Upper lobe of right lung (tissue), 1 donor: ENCODE data around the gene PLEKHH3. TPM values are rescaled to one million over a fixed set of nuclear protein-coding genes. Genes with fewer than 3 reads are reported as not detected.

Source experiments
- ATAC-seq: fragments of 200-7000 bp; cut with Tn5 transposase; one replicate; pipeline ENCODE4 v1.9.1; 2020; ENCODE audit warnings: mild to moderate bottlenecking, moderate library complexity
- DNase-seq: peaks from one replicate; pipeline ENCODE4 v3.0.0-alpha.2; 2020
- H3K27ac ChIP-seq: fragments of 200-600 bp; one replicate; pipeline ENCODE4 v1.8.0; 2022
- H3K27me3 ChIP-seq: fragments of 200-600 bp; one replicate; pipeline ENCODE4 v1.8.0; 2022; ENCODE audit warnings: mild to moderate bottlenecking
- H3K36me3 ChIP-seq: fragments of 200-600 bp; one replicate; pipeline ENCODE4 v1.8.0; 2022
- H3K4me1 ChIP-seq: fragments of 200-600 bp; one replicate; pipeline ENCODE4 v1.8.0; 2022
- H3K4me3 ChIP-seq: fragments of 200-600 bp; one replicate; pipeline ENCODE4 v1.8.0; 2022; ENCODE audit warnings: mild to moderate bottlenecking
- H3K9me3 ChIP-seq: fragments of 200-600 bp; one replicate; pipeline ENCODE4 v1.8.0; 2022
- CTCF ChIP-seq: fragments of 200-600 bp; IDR thresholded peaks from one replicate; pipeline ENCODE4 v1.8.0; 2022; ENCODE audit warnings: antibody characterized with exemption
- intact Hi-C: fragments of 100-400 bp; cut with DNase I; formaldehyde crosslinking; loops from one replicate; pipeline ENCODE4 v1.11.0; 2022
- total RNA-seq: library from RNA; stranded (reverse); fragmentation: NEBNext Ultra II Directional; extraction: Animal tissue kit (Norgen Biotek cat#: 25700); gene quantifications from one replicate; pipeline ENCODE4 v1.2.1, GENCODE V29; 2021
- donor health status: DM: no; HTN: yes; CAD: no; lungs with severe emphysema.

PLEKHH3 gene
- total RNA-seq, 1 donor from 2014 or later = 26.4 TPM

- no peak within 1 kb of the TSS for H3K27ac ChIP-seq
- no peak for ATAC-seq
These were observed 5.4 kb upstream of the PLEKHH3 start, which contains the start of gene CNTNAP1 for GRCh38 chr17:42681976-42682721. Gene CNTNAP1 (plus strand): TSS chr17:42682531. CDS start chr17:42682830, 299 bp downstream.

DNA sequence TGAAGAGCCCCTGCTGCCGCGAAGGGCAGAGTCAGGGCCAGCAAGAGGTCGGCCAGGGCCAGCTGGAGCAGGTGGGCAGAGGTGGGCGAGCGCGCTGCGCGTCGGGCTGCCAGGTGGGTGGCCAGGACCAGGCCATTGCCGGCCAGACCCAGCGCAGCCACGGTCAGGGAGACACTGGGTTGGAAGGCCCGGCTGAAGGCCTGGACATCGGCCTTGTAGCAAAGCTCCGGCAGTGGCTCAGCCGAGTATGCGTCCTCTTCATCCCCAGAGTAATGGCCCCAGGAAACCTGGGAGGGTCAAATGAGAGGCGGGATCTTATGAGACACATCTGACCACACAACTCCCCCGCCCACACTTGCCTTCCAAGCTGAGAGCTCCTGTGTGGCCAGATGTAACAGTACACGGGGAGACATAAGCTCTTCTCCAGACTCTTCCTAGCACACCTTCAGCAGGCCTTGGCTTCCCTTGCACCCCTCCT lies 3.6 kb upstream of the PLEKHH3 start:
- Histone ChIP-seq H3K27ac (peak overlapping the region; percentile 89), H3K4me3 (peak overlapping the region; percentile 89), H3K27me3 (no peaks in the 10 kb centered on the region), H3K36me3 (no peaks in the 10 kb centered on the region), H3K4me1 (peaks cover 56% of the 10 kb centered on the region), H3K9me3 (no peaks in the 10 kb centered on the region)
- intact Hi-C loops = no loop called here
- DNase-seq (no peak), ATAC-seq (no peak)
- TF ChIP-seq CTCF = no peak

More at GRCh38 chr17:42681976-42682721, 5.4 kb upstream of the PLEKHH3 start, which contains the start of gene CNTNAP1:
- H3K36me3 ChIP-seq = no peaks in the 10 kb centered on the region
- peaks cover 56% of the 10 kb centered on the region for H3K4me1 ChIP-seq
- no peaks in the 10 kb centered on the region for H3K27me3 ChIP-seq
- DNase-seq = peak; percentile 75
- intact Hi-C loops = no loop called here
- peak within 1 kb of the TSS; percentile 48 for H3K4me3 ChIP-seq
- no peak for TF ChIP-seq CTCF
- no peaks in the 10 kb centered on the region for H3K9me3 ChIP-seq

GRCh38 chr17:42679492-42680330 lies 2.9 kb upstream of the PLEKHH3 start:
- Histone ChIP-seq H3K9me3 (no peaks in the 10 kb centered on the region), H3K36me3 (no peaks in the 10 kb centered on the region), H3K27me3 (no peaks in the 10 kb centered on the region), H3K4me1 (peaks cover 62% of the 10 kb centered on the region), H3K27ac (peak overlapping the region; percentile 89), H3K4me3 (peak overlapping the region; percentile 89)
- intact Hi-C loops = no loop called here
- peak; percentile 92 for TF ChIP-seq CTCF
- ATAC-seq (peak; percentile 66), DNase-seq (peak; percentile 90)

DNA sequence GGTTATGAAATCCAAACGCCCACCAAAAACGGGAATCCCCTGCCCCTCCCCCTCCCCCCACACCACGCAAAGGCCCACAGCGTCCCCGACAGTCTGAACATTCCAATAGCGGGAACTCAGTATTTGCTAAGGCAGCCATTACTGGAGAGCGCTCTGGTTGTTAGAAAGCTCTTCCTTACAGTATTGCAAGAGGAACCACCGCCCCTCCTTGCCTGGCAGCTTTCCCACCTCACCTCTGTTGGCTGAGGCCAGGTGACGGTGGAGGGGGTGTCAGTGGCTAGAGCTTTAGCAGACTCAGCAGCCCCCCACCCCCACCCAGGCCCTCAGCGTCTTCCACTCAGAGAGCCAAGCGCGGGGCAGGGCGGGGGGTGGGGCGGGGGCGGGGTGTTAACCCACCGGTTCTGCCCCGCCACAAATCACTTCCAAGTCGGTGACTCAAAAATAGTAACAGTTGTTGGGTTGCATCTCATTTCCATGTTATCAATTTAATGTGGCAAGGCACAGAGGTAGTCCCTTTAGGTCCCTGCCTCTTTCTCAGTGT lies 2.2 kb upstream of the PLEKHH3 start:
- H3K27ac ChIP-seq = peak overlapping the region; percentile 89
- no peaks in the 10 kb centered on the region for H3K27me3 ChIP-seq
- peaks cover 66% of the 10 kb centered on the region for H3K4me1 ChIP-seq
- intact Hi-C loops = no loop called here
- TF ChIP-seq CTCF = no peak
- no peak for ATAC-seq
- H3K4me3 ChIP-seq = peak overlapping the region; percentile 89
- H3K36me3 ChIP-seq = no peaks in the 10 kb centered on the region
- peak; percentile 78 for DNase-seq
- no peaks in the 10 kb centered on the region for H3K9me3 ChIP-seq

- DNase-seq = peak; percentile 94
- H3K27me3 ChIP-seq = no peaks in the 10 kb centered on the region
- intact Hi-C loops = loop anchor here (2.0 kb wide), 1 partner anchor 99 kb away; no protein-coding TSS in a partner anchor
- peaks cover 5% of the 10 kb centered on the region for H3K36me3 ChIP-seq
- H3K9me3 ChIP-seq = no peaks in the 10 kb centered on the region
- ATAC-seq = peak; percentile 50
- peaks cover 66% of the 10 kb centered on the region for H3K4me1 ChIP-seq
- peak overlapping the region; percentile 89 for H3K27ac ChIP-seq
- H3K4me3 ChIP-seq = peak overlapping the region; percentile 89
- no peak for TF ChIP-seq CTCF
These were observed 1.4 kb upstream of the PLEKHH3 start for GRCh38 chr17:42677921-42678781.
